Mesenchymal stem cell (in vitro differentiated cells and primary cell): Measurements from ENCODE around the gene CCL20.
"Not testable (repeated sequence)": the region's sequence is repeated elsewhere in the genome, so short reads cannot be mapped to it uniquely, and the experiment has no call there.

ENCODE experiments used
- DNase-seq: peaks from one replicate; pipeline ENCODE4 v3.0.0-alpha.2; 2013
- H2AFZ ChIP-seq: one replicate; pipeline ENCODE4 v1.6.1; 2013; ENCODE audit warnings: low read depth, mild to moderate bottlenecking, control low read depth, inconsistent platforms, low read length, moderate library complexity
- H2AK5ac ChIP-seq: 2 replicates; pipeline ENCODE4 v1.6.1; 2013; ENCODE audit warnings: low read length, moderate library complexity, mild to moderate bottlenecking, inconsistent platforms; ENCODE audit not compliant: severe bottlenecking
- H2BK120ac ChIP-seq: one replicate; pipeline ENCODE4 v1.6.1; 2013; ENCODE audit warnings: low read depth, mild to moderate bottlenecking, inconsistent platforms, low read length, moderate library complexity
- H2BK12ac ChIP-seq, 2 experiments: one replicate each; pipeline ENCODE4 v1.6.1; 2013; ENCODE audit warnings: inconsistent platforms in 2 of 2, low read length in 2 of 2, mild to moderate bottlenecking in 2 of 2, moderate library complexity in 2 of 2, control low read depth in 1 of 2
- H2BK15ac ChIP-seq: one replicate; pipeline ENCODE4 v1.6.1; 2013; ENCODE audit warnings: mild to moderate bottlenecking, low read depth, inconsistent platforms; ENCODE audit not compliant: poor library complexity, severe bottlenecking
- H2BK5ac ChIP-seq: 2 replicates; pipeline ENCODE4 v1.6.1; 2013; ENCODE audit warnings: low read depth, mild to moderate bottlenecking, low read length, control low read depth, inconsistent platforms; ENCODE audit not compliant: poor library complexity, severe bottlenecking
- H3K14ac ChIP-seq, 2 experiments: one replicate each; pipeline ENCODE4 v1.6.1; 2013; ENCODE audit warnings: inconsistent platforms in 2 of 2, low read length in 2 of 2, control low read depth in 1 of 2, mild to moderate bottlenecking in 1 of 2, moderate library complexity in 1 of 2
- H3K18ac ChIP-seq, 2 experiments: one replicate each; pipeline ENCODE4 v1.6.1; 2013; ENCODE audit warnings: inconsistent platforms in 2 of 2, low read length in 2 of 2, control low read depth in 1 of 2, low read depth in 1 of 2, mild to moderate bottlenecking in 1 of 2
- H3K23ac ChIP-seq, 2 experiments: one replicate each; pipeline ENCODE4 v1.6.1; 2013; ENCODE audit warnings: inconsistent platforms in 2 of 2, low read length in 2 of 2, mild to moderate bottlenecking in 2 of 2, moderate library complexity in 2 of 2, control low read depth in 1 of 2
- H3K27ac ChIP-seq: 2 replicates; pipeline ENCODE4 v1.5.1; 2013; ENCODE audit warnings: mild to moderate bottlenecking, moderate library complexity, low read length, control low read depth, inconsistent platforms; ENCODE audit not compliant: poor library complexity, severe bottlenecking
- H3K27me3 ChIP-seq, 2 experiments: 2 replicates each; pipeline versions ENCODE4 v1.6.1 to v1.7.0; 2013; ENCODE audit warnings: low read length in 2 of 2, mild to moderate bottlenecking in 2 of 2, moderate library complexity in 2 of 2, control low read depth in 1 of 2, inconsistent platforms in 1 of 2; ENCODE audit not compliant: control insufficient read depth in 1 of 2, insufficient read depth in 1 of 2
- H3K36me3 ChIP-seq, 2 experiments: 2 replicates each; pipeline versions ENCODE4 v1.6.1 to v1.7.0; 2013; ENCODE audit warnings: low read length in 2 of 2, control low read depth in 1 of 2, inconsistent platforms in 1 of 2, low read depth in 1 of 2, mild to moderate bottlenecking in 1 of 2; ENCODE audit not compliant: insufficient read depth in 2 of 2, control insufficient read depth in 1 of 2
- H3K4ac ChIP-seq, 2 experiments: one replicate each; pipeline ENCODE4 v1.6.1; 2013; ENCODE audit warnings: inconsistent platforms in 2 of 2, low read length in 2 of 2, mild to moderate bottlenecking in 2 of 2, moderate library complexity in 2 of 2, control low read depth in 1 of 2, low read depth in 1 of 2
- H3K4me1 ChIP-seq: 2 replicates; pipeline ENCODE4 v1.6.1; 2013; ENCODE audit warnings: low read depth, low read length, control low read depth; ENCODE audit not compliant: control insufficient read depth, insufficient read depth
- H3K4me2 ChIP-seq: 2 replicates; pipeline ENCODE4 v1.6.1; 2013; ENCODE audit warnings: low read length, mild to moderate bottlenecking, inconsistent platforms; ENCODE audit not compliant: poor library complexity, severe bottlenecking
- H3K4me3 ChIP-seq, 2 experiments: 2 replicates each; pipeline versions ENCODE4 v1.5.1 to v1.7.0; 2013; ENCODE audit warnings: low read length in 2 of 2, mild to moderate bottlenecking in 2 of 2, control low read depth in 1 of 2, low read depth in 1 of 2; ENCODE audit not compliant: insufficient read depth in 1 of 2
- H3K79me1 ChIP-seq: replicated peaks from 2 replicates; pipeline ENCODE4 v1.6.1; 2013; ENCODE audit warnings: mild to moderate bottlenecking, control low read depth, low read length, inconsistent platforms; ENCODE audit not compliant: poor library complexity, severe bottlenecking
- H3K9ac ChIP-seq: 2 replicates; pipeline ENCODE4 v1.7.0; 2013; ENCODE audit warnings: mild to moderate bottlenecking, low read length, moderate library complexity
- H3K9me3 ChIP-seq: 2 replicates; pipeline ENCODE4 v1.7.0; 2013; ENCODE audit warnings: mild to moderate bottlenecking, low read length; ENCODE audit not compliant: control insufficient read depth
- H4K8ac ChIP-seq: one replicate; pipeline ENCODE4 v1.6.1; 2013; ENCODE audit warnings: inconsistent platforms, mild to moderate bottlenecking, low read length, moderate library complexity
- H4K91ac ChIP-seq: one replicate; pipeline ENCODE4 v1.6.1; 2013; ENCODE audit warnings: mild to moderate bottlenecking, low read length, inconsistent platforms
- WGBS: methylation state at CpG from one replicate; pipeline ENCODE4 v1.1.7; 2013; ENCODE audit warnings: mixed read lengths; 5-methylcytosine and 5-hydroxymethylcytosine counted together

CCL20 gene

DNA sequence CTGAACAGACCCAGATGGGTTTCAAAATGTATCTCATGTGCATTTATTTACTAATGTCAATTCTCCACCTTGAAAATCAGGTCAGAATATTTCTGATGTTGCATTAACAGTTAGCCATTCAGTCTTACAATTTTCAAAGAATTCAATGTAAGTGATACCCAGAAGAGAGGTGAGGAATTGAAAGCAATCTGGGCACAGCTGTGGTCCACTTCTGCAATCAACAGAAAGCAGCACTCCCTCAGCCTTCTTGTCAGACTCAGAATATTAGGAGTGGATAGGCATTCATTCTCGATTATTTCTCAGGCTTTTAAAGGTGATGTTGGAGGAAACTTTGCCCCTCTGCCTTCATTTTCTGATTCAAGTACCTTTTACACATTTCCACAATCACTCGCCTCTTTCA is 15.7 kb downstream of the CCL20 start:
- no peak overlapping the region for H2AK5ac ChIP-seq
- H3K9ac ChIP-seq, result no peak overlapping the region
- DNase-seq, result no peak
- H3K27me3 ChIP-seq, result no peaks in the 10 kb centered on the region
- no peak overlapping the region for H2BK15ac ChIP-seq
- H2BK12ac ChIP-seq, result no peak overlapping the region
- H3K9me3 ChIP-seq, result no peaks in the 10 kb centered on the region
- no peaks in the 10 kb centered on the region for H3K36me3 ChIP-seq
- no peak overlapping the region for H2AFZ ChIP-seq
- H3K4ac ChIP-seq, result no peak overlapping the region
- no peak overlapping the region for H4K91ac ChIP-seq
- H3K4me1 ChIP-seq, result no peaks in the 10 kb centered on the region
- WGBS, result 94% methylated on average over 2 of the region's 2 CpGs
- H3K27ac ChIP-seq, result no peak overlapping the region
- H3K79me1 ChIP-seq, result no peaks in the 10 kb centered on the region
- H2BK120ac ChIP-seq, result no peak overlapping the region
- no peak overlapping the region for H3K4me3 ChIP-seq
- H3K4me2 ChIP-seq, result no peak overlapping the region
- H2BK5ac ChIP-seq, result no peak overlapping the region
- no peak overlapping the region for H4K8ac ChIP-seq
- no peak overlapping the region for H3K18ac ChIP-seq
- H3K14ac ChIP-seq, result no peak overlapping the region
- H3K23ac ChIP-seq, result no peak overlapping the region

DNA sequence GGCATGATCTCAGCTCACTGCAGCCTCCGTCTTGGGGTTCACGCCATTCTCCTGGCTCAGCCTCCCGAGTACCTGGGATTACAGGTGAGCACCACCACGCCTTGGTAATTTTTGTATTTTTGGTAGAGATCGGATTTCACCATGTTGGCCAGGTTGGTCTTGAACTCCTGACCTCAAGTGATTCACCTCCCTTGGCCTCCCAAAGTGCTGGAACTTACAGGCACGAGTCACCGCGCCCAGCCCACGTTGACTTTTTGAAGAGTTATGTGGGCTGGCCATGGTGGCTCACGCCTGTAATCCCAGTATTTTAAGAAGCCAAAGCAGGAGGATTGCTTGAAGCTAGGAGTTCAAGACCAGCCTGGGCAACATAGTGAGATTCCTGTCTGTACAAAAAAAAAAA is 20.8 kb downstream of the CCL20 start:
- H2BK120ac ChIP-seq, result no peak overlapping the region
- no peaks in the 10 kb centered on the region for H3K9me3 ChIP-seq
- no peak for DNase-seq
- no peak overlapping the region for H4K91ac ChIP-seq
- H3K4me1 ChIP-seq, result no peaks in the 10 kb centered on the region
- H2BK5ac ChIP-seq, result no peak overlapping the region
- no peak overlapping the region for H2BK15ac ChIP-seq
- no peak overlapping the region for H3K14ac ChIP-seq
- H2AFZ ChIP-seq, result no peak overlapping the region
- no peaks in the 10 kb centered on the region for H3K79me1 ChIP-seq
- H3K4ac ChIP-seq, result no peak overlapping the region
- H2BK12ac ChIP-seq, result no peak overlapping the region
- no peak overlapping the region for H3K4me3 ChIP-seq
- H3K27me3 ChIP-seq, result no peaks in the 10 kb centered on the region
- no peaks in the 10 kb centered on the region for H3K36me3 ChIP-seq
- no peak overlapping the region for H3K4me2 ChIP-seq
- no peak overlapping the region for H3K9ac ChIP-seq
- H3K23ac ChIP-seq, result no peak overlapping the region
- H3K18ac ChIP-seq, result no peak overlapping the region
- no peak overlapping the region for H2AK5ac ChIP-seq
- no peak overlapping the region for H3K27ac ChIP-seq
- no peak overlapping the region for H4K8ac ChIP-seq
- 88% methylated on average over 10 of the region's 10 CpGs for WGBS

DNA sequence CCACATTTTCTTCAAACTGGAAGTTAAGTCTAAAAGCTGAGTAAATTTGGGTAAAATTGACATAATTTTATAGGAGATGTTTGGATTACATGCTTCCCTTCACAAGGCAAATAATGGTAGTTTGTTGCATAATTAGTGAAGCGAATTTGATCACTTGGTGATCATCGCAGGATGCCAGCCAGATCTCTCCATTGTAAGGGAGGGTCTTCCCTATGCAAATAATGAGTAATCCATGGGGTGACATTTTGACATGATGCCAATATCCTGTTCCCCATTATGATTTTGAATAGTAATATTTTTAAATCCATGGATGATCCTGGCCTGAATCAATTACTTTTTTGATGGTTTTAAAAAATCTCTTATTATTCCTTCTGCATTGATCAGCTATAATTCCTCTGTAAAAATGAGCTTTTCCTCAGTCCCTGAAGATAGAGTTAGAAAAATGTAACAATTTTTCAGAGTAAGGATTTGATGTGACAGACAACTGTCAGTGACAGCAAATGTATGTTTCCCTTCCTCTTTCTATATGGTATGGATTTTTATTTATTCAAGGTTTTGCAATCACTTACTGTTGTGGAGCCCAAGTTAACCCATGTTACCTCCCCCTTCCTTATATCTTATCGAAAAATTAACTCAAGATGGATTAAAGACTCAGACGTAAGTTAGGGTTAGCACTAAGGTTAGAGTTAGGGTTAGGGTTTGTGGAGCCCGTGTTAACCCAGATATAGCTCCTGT is 21.4 kb downstream of the CCL20 start:
- H3K9me3 ChIP-seq, result no peaks in the 10 kb centered on the region
- H3K4me1 ChIP-seq, result no peaks in the 10 kb centered on the region
- no peak overlapping the region for H3K9ac ChIP-seq
- no peak overlapping the region for H2AFZ ChIP-seq
- H4K91ac ChIP-seq, result no peak overlapping the region
- H3K4ac ChIP-seq, result no peak overlapping the region
- no peaks in the 10 kb centered on the region for H3K79me1 ChIP-seq
- no peak overlapping the region for H3K18ac ChIP-seq
- H3K23ac ChIP-seq, result no peak overlapping the region
- no peak overlapping the region for H2BK12ac ChIP-seq
- no peak for DNase-seq
- no peaks in the 10 kb centered on the region for H3K36me3 ChIP-seq
- no peak overlapping the region for H4K8ac ChIP-seq
- no peak overlapping the region for H3K4me3 ChIP-seq
- H3K27me3 ChIP-seq, result no peaks in the 10 kb centered on the region
- no peak overlapping the region for H3K4me2 ChIP-seq
- H2BK120ac ChIP-seq, result no peak overlapping the region
- no peak overlapping the region for H2AK5ac ChIP-seq
- no peak overlapping the region for H3K27ac ChIP-seq
- no peak overlapping the region for H2BK5ac ChIP-seq
- H2BK15ac ChIP-seq, result no peak overlapping the region
- no peak overlapping the region for H3K14ac ChIP-seq
- WGBS, result 94% methylated on average over 4 of the region's 5 CpGs

DNA sequence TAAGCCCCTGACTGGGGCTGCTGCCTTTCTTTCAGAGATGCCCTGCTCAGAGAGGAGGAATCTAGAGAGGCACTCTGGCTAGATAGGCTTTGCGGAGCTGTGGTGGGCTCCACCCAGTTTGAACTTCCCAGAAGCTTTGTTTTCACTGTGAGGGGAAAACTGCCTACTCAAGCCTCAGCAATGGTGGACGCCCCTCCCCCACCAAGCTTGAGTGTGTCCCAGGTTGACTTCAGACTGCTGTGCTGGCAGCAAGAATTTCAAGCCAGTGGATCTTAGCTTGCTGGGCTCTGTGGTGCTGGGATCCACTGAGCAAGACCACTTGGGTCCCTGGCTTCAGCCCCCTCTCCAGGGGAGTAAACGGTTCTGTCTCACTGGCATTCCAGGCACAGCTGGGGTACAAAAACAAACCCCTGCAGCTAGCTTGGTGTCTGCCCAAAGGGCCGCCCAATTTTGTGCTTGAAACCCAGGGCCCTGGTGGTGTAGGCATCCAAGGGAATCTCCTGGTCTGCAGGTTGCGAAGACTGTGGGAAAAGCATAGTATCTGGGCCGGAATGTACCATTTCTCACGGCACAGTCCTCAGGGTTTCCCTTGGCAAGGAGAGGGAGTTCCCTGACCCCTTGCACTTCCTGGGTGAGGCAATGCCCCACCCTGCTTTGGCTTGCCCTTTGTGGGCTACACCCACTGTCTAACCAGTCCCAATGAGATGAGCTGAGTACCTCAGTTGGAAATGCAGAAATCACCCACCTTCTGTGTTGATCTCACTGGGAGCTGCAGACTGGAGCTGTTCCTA is 25.9 kb downstream of the CCL20 start:
- H2AFZ ChIP-seq, H2BK15ac ChIP-seq, H3K14ac ChIP-seq, H3K79me1 ChIP-seq, H3K4me3 ChIP-seq, H3K23ac ChIP-seq, H4K91ac ChIP-seq, H3K9me3 ChIP-seq, H3K36me3 ChIP-seq, H3K27me3 ChIP-seq, H3K4ac ChIP-seq, DNase-seq, H2AK5ac ChIP-seq, H3K9ac ChIP-seq, H2BK12ac ChIP-seq, H3K4me2 ChIP-seq, H3K27ac ChIP-seq, H2BK5ac ChIP-seq, H4K8ac ChIP-seq, H3K4me1 ChIP-seq, H2BK120ac ChIP-seq, H3K18ac ChIP-seq: not testable (repeated sequence)
- 83% methylated on average over 7 of the region's 7 CpGs for WGBS
